Stomach (tissue), 9 donors: ENCODE data around the gene ACTL10. TPM values are rescaled to one million over a fixed set of nuclear protein-coding genes. Genes with fewer than 3 reads are reported as not detected.

Source experiments
- DNase-seq, 2 donors: peaks; one replicate each; pipeline versions ENCODE4 v3.0.0 to v3.0.0-alpha.2; 2013 to 2019
- H3K27ac ChIP-seq, 5 donors: fragments of 200-600 bp in 4 of 5; sonication (generic) in 4 of 5; one replicate each; pipeline ENCODE4 v1.5.1; 2013 to 2019; ENCODE audit warnings: mild to moderate bottlenecking in 1 of 5, moderate library complexity in 1 of 5
- H3K27me3 ChIP-seq, 3 donors: fragments of 200-600 bp; sonication (generic); one replicate each; pipeline ENCODE4 v1.5.1; 2017 to 2019; ENCODE audit warnings: mixed run types in 1 of 3
- H3K36me3 ChIP-seq, 4 donors: fragments of 200-600 bp; sonication (generic); 1 replicate in 3 of 4; 2 replicates in 1 of 4; pipeline ENCODE4 v1.5.1; 2016 to 2019
- H3K4me1 ChIP-seq, 4 donors: fragments of 200-600 bp; sonication (generic); one replicate each; pipeline ENCODE4 v1.5.1; 2016 to 2019
- H3K4me3 ChIP-seq, 4 donors: fragments of 200-600 bp; sonication (generic) in 3 of 4; one replicate each; pipeline ENCODE4 v1.5.1; 2016 to 2019; ENCODE audit warnings: mild to moderate bottlenecking in 1 of 4
- H3K9me3 ChIP-seq, 4 donors: fragments of 200-600 bp; sonication (generic); one replicate each; pipeline ENCODE4 v1.5.1; 2016 to 2019
- CTCF ChIP-seq, 7 experiments: fragments of 450-650 bp in 4 of 7; fragments of 200-600 bp in 3 of 7; sonication (generic) in 3 of 7; IDR thresholded peaks; one replicate each; pipeline ENCODE4 v1.5.1; 2016 to 2019; ENCODE audit warnings: antibody characterized with exemption in 7 of 7, control low read depth in 2 of 7, mild to moderate bottlenecking in 1 of 7
- EP300 ChIP-seq: sonication (generic); formaldehyde crosslinking; IDR thresholded peaks from one replicate; pipeline ENCODE4 v1.6.1; 2017; ENCODE audit warnings: antibody characterized with exemption
- POLR2A ChIP-seq, 4 donors: fragments of 450-650 bp; IDR thresholded peaks; one replicate each; pipeline ENCODE4 v1.6.1; 2016; ENCODE audit warnings: antibody characterized with exemption in 4 of 4, control low read depth in 2 of 4, mild to moderate bottlenecking in 1 of 4, moderate library complexity in 1 of 4
- POLR2AphosphoS5 ChIP-seq, 3 donors: sonication (generic); formaldehyde crosslinking; IDR thresholded peaks; one replicate each; pipeline ENCODE4 v1.6.1; 2016; ENCODE audit warnings: antibody characterized with exemption in 3 of 3
- WGBS, 5 donors: extraction: QIAGEN DNeasy Blood & Tissue Kit in 3 of 5; methylation state at CpG; one replicate each; pipeline versions ENCODE4 v1.1.5 to v1.1.7; 2013 to 2018; 5-methylcytosine and 5-hydroxymethylcytosine counted together
- intact Hi-C: fragments of 100-400 bp; cut with DNase I; formaldehyde crosslinking; loops from one replicate; pipeline ENCODE4 v1.15.1; 2023; ENCODE audit warnings: low total_unique reads
- polyA plus RNA-seq, 3 donors: library from polyadenylated mRNA; stranded (reverse); fragments of 200-250 nt; gene quantifications; one replicate each; pipeline ENCODE4 v1.2.3, GENCODE V29; 2013
- total RNA-seq, 5 donors: library from RNA; depleted of rRNA; stranded (reverse); fragments of >200 nt; gene quantifications; one replicate each; pipeline versions ENCODE4 v1.1.0 to v1.2.3, GENCODE V29; 2014 to 2016
- donor health status: healthy with polysubstance abuse.
- donor health status: Bipolar disorder and iron deficiency.
- donor health status: healthy.

ACTL10 gene
- total and polyA plus RNA-seq, 8 donors: 1.1 to 12.3 (median 1.4) TPM; not detected in 1

GRCh38 chr20:33713865-33714367, 47.2 kb downstream of the ACTL10 start:
- H3K36me3 ChIP-seq: peaks cover 13 to 54% (median 49%) of the 10 kb centered on the region in 4 donors
- 83 to 90% (median 88%) methylated on average over 10 of the region's 10 CpGs for WGBS, 5 donors
- DNase-seq: no peak
- TF ChIP-seq POLR2AphosphoS5 (IDR thresholded peaks at IDR 0.05) (no peak), CTCF (IDR thresholded peaks at IDR 0.05) (no peak), EP300 (no peak), POLR2A (IDR thresholded peaks at IDR 0.05) (no peak)
- H3K27ac ChIP-seq: no peak overlapping the region
- intact Hi-C loops: no loop called here
- H3K4me3 ChIP-seq: no peak overlapping the region
- no peaks in the 10 kb centered on the region for H3K27me3 ChIP-seq
- no peaks in the 10 kb centered on the region for H3K9me3 ChIP-seq
- H3K4me1 ChIP-seq: peaks cover 2 to 6% (median 4%) of the 10 kb centered on the region in 4 donors

GRCh38 chr20:33716498-33716897, 49.8 kb downstream of the ACTL10 start:
- no peak for TF ChIP-seq POLR2AphosphoS5 (IDR thresholded peaks at IDR 0.05)
- TF ChIP-seq CTCF (IDR thresholded peaks at IDR 0.05): no peak
- no peak for TF ChIP-seq EP300
- TF ChIP-seq POLR2A (IDR thresholded peaks at IDR 0.05): no peak
- Histone ChIP-seq H3K36me3 (peaks cover 13 to 40% (median 37%) of the 10 kb centered on the region in 4 donors), H3K4me1 (peaks cover 12 to 21% (median 18%) of the 10 kb centered on the region in 4 donors), H3K27me3 (no peaks in the 10 kb centered on the region), H3K9me3 (no peaks in the 10 kb centered on the region), H3K27ac (no peak overlapping the region), H3K4me3 (no peak overlapping the region)
- 82 to 95% (median 89%) methylated on average over 2 of the region's 2 CpGs for WGBS, 5 donors
- intact Hi-C loops: no loop called here
- DNase-seq: no peak

Other genes with a start within 250 kb of the ACTL10 start
- gene SNTA1, start 223.2 kb upstream of the ACTL10 start, total RNA-seq: 10 to 100 TPM in 4 of 5 donors, 1 to 10 TPM in 1; 8.8 to 40.8 (median 27.4) TPM
- 10 to 100 TPM; 16.0 to 23.5 (median 21.7) TPM for gene SNTA1, start 223.2 kb upstream of the ACTL10 start, polyA plus RNA-seq
- gene CBFA2T2, start 176.8 kb upstream of the ACTL10 start, total RNA-seq: 10 to 100 TPM; 11.1 to 29.9 (median 14.8) TPM
- gene CBFA2T2, start 176.8 kb upstream of the ACTL10 start, polyA plus RNA-seq: 1 to 10 TPM; 2.9 to 5.8 (median 4.0) TPM
- gene C20orf144, start 4.6 kb upstream of the ACTL10 start, total RNA-seq: not detected
- under 1 TPM in 2 of 3 donors, not detected in 1; 0.19 to 0.31 TPM for gene C20orf144, start 4.6 kb upstream of the ACTL10 start, polyA plus RNA-seq
- gene NECAB3, start 7.5 kb downstream of the ACTL10 start, total RNA-seq: 100 to 1,000 TPM in 3 of 5 donors, 10 to 100 TPM in 2; 28.1 to 335 (median 113) TPM
- 10 to 100 TPM; 31.4 to 60.0 (median 51.3) TPM for gene NECAB3, start 7.5 kb downstream of the ACTL10 start, polyA plus RNA-seq
- 10 to 100 TPM in 2 of 5 donors, 1 to 10 TPM in 3; 2.3 to 24.9 (median 4.2) TPM for gene E2F1, start 19.4 kb downstream of the ACTL10 start, total RNA-seq
- 1 to 10 TPM; 2.3 to 8.1 (median 4.9) TPM for gene E2F1, start 19.4 kb downstream of the ACTL10 start, polyA plus RNA-seq
- gene PXMP4, start 53.4 kb downstream of the ACTL10 start, total RNA-seq: 10 to 100 TPM in 2 of 5 donors, 1 to 10 TPM in 2, under 1 TPM in 1; 0.72 to 36.8 (median 6.1) TPM
- 1 to 10 TPM; 4.0 to 5.9 (median 5.4) TPM for gene PXMP4, start 53.4 kb downstream of the ACTL10 start, polyA plus RNA-seq
- 1 to 10 TPM in 4 of 5 donors, under 1 TPM in 1; 0.58 to 6.2 (median 1.3) TPM for gene ZNF341, start 65.1 kb downstream of the ACTL10 start, total RNA-seq
- gene ZNF341, start 65.1 kb downstream of the ACTL10 start, polyA plus RNA-seq: 1 to 10 TPM; 1.4 to 3.7 (median 2.4) TPM
- 100 to 1,000 TPM in 1 of 5 donors, 10 to 100 TPM in 4; 48.4 to 119 (median 75.0) TPM for gene CHMP4B, start 144.4 kb downstream of the ACTL10 start, total RNA-seq
- gene CHMP4B, start 144.4 kb downstream of the ACTL10 start, polyA plus RNA-seq: 100 to 1,000 TPM; 117 to 166 (median 118) TPM